BE2C (cell line): ENCODE results near the gene SAMD9.

Experiments used
- DNase-seq: peaks from one replicate; pipeline ENCODE4 v3.0.0-alpha.2; 2020
- H3K27me3 ChIP-seq: fragments of 250-450 bp; sonication (Bioruptor Pico); 2 replicates; pipeline ENCODE4 v1.5.1; 2020; ENCODE audit warnings: mild to moderate bottlenecking
- H3K36me3 ChIP-seq: fragments of 250-450 bp; sonication (Bioruptor Pico); 2 replicates; pipeline ENCODE4 v1.5.1; 2020; ENCODE audit warnings: mild to moderate bottlenecking
- H3K4me1 ChIP-seq: fragments of 250-450 bp; sonication (Bioruptor Pico); 2 replicates; pipeline ENCODE4 v1.5.1; 2020
- H3K4me3 ChIP-seq: 2 replicates; pipeline ENCODE4 v1.5.1; 2011; ENCODE audit warnings: low read depth, low read length
- H3K9me3 ChIP-seq: fragments of 250-450 bp; sonication (Bioruptor Pico); 2 replicates; pipeline ENCODE4 v1.5.1; 2020
- TF ChIP-seq, protein P1 (sequence below): IDR thresholded peaks from 2 replicates; pipeline ENCODE4 v1.5.1; 2012; ENCODE audit warnings: mild to moderate bottlenecking, low read depth, low read length

Gene SAMD9

DNA sequence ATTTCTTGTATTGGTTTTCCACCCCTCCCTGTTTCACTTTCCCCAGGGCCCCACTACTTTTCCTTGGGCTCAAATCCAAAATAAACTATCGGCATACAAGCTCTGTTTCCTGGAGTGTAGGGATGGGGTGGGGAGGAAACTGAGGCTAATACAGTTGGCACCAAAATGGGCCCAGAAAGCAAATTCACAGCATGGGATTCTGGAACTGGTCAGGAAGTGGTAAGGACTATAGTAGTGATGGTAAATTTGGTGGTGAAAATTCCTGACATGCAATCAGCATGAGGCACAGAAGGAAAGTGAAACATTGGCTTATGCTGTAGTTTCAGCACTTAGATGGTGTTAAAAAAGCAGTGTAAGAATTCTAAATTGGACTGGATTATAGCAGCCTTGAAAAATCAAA is 39.1 kb upstream of the SAMD9 start:
- no peak overlapping the region for H3K4me3 ChIP-seq

DNA sequence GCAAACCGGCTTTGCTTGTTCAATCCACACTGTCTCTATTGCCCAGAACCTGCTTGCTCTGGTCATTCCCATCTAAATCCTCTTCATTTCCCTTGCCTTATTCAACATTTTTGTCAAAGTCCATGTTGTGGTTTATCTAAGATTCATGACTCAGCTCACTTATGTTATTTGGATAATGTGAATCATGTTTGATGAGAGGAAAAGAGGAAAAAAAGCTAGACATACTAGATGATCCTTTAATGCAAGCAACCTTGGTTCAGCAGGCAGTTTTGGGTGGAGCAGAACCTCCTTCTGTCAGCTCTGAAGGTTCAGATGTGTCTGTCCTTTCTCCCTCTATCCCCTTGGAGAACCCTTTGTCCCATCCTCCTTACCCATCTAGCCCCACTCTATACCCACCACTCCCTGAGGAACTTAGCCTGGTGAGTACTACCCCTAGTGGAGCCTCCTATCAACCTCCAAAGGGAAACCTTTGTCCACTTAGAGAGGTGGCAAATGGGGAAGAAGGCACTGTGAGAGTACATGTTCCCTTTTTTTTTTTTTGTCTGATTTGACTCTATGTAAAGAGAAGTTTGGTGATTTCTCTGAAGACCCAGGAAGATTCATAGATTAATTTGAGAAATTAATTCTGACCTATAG is 32.5 kb upstream of the SAMD9 start:
- H3K4me1 ChIP-seq, result no peaks in the 10 kb centered on the region
- TF ChIP-seq, protein P1, sequence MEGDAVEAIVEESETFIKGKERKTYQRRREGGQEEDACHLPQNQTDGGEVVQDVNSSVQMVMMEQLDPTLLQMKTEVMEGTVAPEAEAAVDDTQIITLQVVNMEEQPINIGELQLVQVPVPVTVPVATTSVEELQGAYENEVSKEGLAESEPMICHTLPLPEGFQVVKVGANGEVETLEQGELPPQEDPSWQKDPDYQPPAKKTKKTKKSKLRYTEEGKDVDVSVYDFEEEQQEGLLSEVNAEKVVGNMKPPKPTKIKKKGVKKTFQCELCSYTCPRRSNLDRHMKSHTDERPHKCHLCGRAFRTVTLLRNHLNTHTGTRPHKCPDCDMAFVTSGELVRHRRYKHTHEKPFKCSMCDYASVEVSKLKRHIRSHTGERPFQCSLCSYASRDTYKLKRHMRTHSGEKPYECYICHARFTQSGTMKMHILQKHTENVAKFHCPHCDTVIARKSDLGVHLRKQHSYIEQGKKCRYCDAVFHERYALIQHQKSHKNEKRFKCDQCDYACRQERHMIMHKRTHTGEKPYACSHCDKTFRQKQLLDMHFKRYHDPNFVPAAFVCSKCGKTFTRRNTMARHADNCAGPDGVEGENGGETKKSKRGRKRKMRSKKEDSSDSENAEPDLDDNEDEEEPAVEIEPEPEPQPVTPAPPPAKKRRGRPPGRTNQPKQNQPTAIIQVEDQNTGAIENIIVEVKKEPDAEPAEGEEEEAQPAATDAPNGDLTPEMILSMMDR, result no peak
- no peak overlapping the region for H3K4me3 ChIP-seq
- peaks cover 19% of the 10 kb centered on the region for H3K27me3 ChIP-seq
- H3K9me3 ChIP-seq, result no peaks in the 10 kb centered on the region
- no peak for DNase-seq
- H3K36me3 ChIP-seq, result no peaks in the 10 kb centered on the region

More for the DNA sequence above, 39.1 kb upstream of the SAMD9 start:
- TF ChIP-seq, protein P1, result no peak
- H3K36me3 ChIP-seq, result no peaks in the 10 kb centered on the region
- DNase-seq, result no peak
- H3K27me3 ChIP-seq, result peaks cover 6% of the 10 kb centered on the region
- H3K9me3 ChIP-seq, result no peaks in the 10 kb centered on the region
- H3K4me1 ChIP-seq, result no peaks in the 10 kb centered on the region

DNA sequence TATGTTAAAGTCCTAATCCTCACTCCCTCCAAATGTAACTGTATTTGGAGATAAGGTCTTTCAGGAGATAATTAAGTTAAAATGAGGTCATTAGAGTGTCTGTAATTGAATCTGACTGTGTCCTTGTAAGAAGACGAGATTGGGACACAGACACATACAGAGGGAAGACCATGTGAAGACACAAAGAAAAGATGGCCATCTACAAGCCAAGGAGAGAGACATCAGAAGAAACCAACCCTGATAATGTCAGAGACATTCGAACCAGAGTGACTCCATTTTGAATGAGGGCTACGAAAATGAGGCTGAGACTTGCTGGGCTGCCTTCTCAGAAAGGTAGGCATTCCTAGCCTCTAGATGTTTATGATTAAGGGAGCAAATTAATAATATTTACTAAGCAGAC is 30.9 kb upstream of the SAMD9 start:
- H3K4me3 ChIP-seq, result no peak overlapping the region
- no peak for DNase-seq
- no peaks in the 10 kb centered on the region for H3K4me1 ChIP-seq
- peaks cover 14% of the 10 kb centered on the region for H3K27me3 ChIP-seq
- H3K9me3 ChIP-seq, result no peaks in the 10 kb centered on the region
- TF ChIP-seq, protein P1, result no peak
- no peaks in the 10 kb centered on the region for H3K36me3 ChIP-seq

GRCh38 chr7:93148144-93148543 is 30.4 kb upstream of the SAMD9 start, which contains the start of gene SAMD9L:
TSS of gene SAMD9L (minus strand) at chr7:93148385. CDS start at chr7:93135971, 12,414 bp downstream.
- no peaks in the 10 kb centered on the region for H3K4me1 ChIP-seq

GRCh38 chr7:93147363-93147762 is 29.6 kb upstream of the SAMD9 start:
- TF ChIP-seq, protein P1, result no peak
- no peak for DNase-seq
- no peaks in the 10 kb centered on the region for H3K4me1 ChIP-seq
- H3K9me3 ChIP-seq, result no peaks in the 10 kb centered on the region
- H3K36me3 ChIP-seq, result no peaks in the 10 kb centered on the region
- peaks cover 14% of the 10 kb centered on the region for H3K27me3 ChIP-seq
- H3K4me3 ChIP-seq, result no peak overlapping the region

More at GRCh38 chr7:93148144-93148543, 30.4 kb upstream of the SAMD9 start, which contains the start of gene SAMD9L:
- no peak for DNase-seq
- H3K36me3 ChIP-seq, result no peaks in the 10 kb centered on the region
- peaks cover 14% of the 10 kb centered on the region for H3K27me3 ChIP-seq
- no peak within 1 kb of the TSS for H3K4me3 ChIP-seq
- H3K9me3 ChIP-seq, result no peaks in the 10 kb centered on the region
- TF ChIP-seq, protein P1, result no peak

- no peak for DNase-seq
- Histone ChIP-seq H3K4me1 (no peaks in the 10 kb centered on the region), H3K27me3 (peaks cover 17% of the 10 kb centered on the region), H3K4me3 (no peak overlapping the region), H3K36me3 (no peaks in the 10 kb centered on the region), H3K9me3 (no peaks in the 10 kb centered on the region)
- TF ChIP-seq, protein P1, result no peak
These were observed 28.8 kb upstream of the SAMD9 start for GRCh38 chr7:93146472-93147141.
